Fibroblast of lung (primary cell): ENCODE data around the gene RHEB. TPM values are rescaled to one million over a fixed set of nuclear protein-coding genes. Genes with fewer than 3 reads are reported as not detected.

Experiments
- DNase-seq, 2 donors: peaks; one replicate each; pipeline versions ENCODE4 v3.0.0 to v3.0.0-alpha.2; 2010; ENCODE audit warnings: low read depth in 2 of 2
- H2AFZ ChIP-seq: 2 replicates; pipeline ENCODE4 v1.5.1; 2012; ENCODE audit warnings: low read length, control low read depth, inconsistent platforms
- H3K27ac ChIP-seq: 2 replicates; pipeline ENCODE4 v1.5.1; 2011; ENCODE audit warnings: low read length, control low read depth; ENCODE audit not compliant: insufficient read depth
- H3K27me3 ChIP-seq: 2 replicates; pipeline ENCODE4 v1.5.1; 2011; ENCODE audit warnings: mild to moderate bottlenecking, low read length; ENCODE audit not compliant: control insufficient read depth, insufficient read depth
- H3K36me3 ChIP-seq: 2 replicates; pipeline ENCODE4 v1.5.1; 2011; ENCODE audit warnings: low read length; ENCODE audit not compliant: control insufficient read depth, insufficient read depth
- H3K4me1 ChIP-seq: 2 replicates; pipeline ENCODE4 v1.5.1; 2011; ENCODE audit warnings: low read length; ENCODE audit not compliant: control insufficient read depth, insufficient read depth; ENCODE audit errors: extremely low read depth
- H3K4me2 ChIP-seq: 2 replicates; pipeline ENCODE4 v1.5.1; 2011; ENCODE audit warnings: low read length, control low read depth; ENCODE audit not compliant: insufficient read depth; ENCODE audit errors: extremely low read depth
- H3K4me3 ChIP-seq, 4 experiments: fragments of 200-600 bp in 1 of 4; sonication (generic) in 1 of 4; replicated peaks in 1 of 4; 2 replicates each; pipeline ENCODE4 v1.5.1; 2011 to 2016; ENCODE audit warnings: low read length in 4 of 4, low read depth in 3 of 4, mild to moderate bottlenecking in 3 of 4, control low read depth in 2 of 4, inconsistent platforms in 1 of 4, mixed read lengths in 1 of 4; ENCODE audit not compliant: insufficient read depth in 1 of 4; ENCODE audit errors: control extremely low read depth in 1 of 4
- H3K79me2 ChIP-seq: 2 replicates; pipeline ENCODE4 v1.5.1; 2012; ENCODE audit warnings: mild to moderate bottlenecking, low read length, inconsistent platforms; ENCODE audit not compliant: control insufficient read depth, insufficient read depth
- H3K9ac ChIP-seq: 2 replicates; pipeline ENCODE4 v1.5.1; 2011; ENCODE audit warnings: mild to moderate bottlenecking, low read length, control low read depth; ENCODE audit not compliant: insufficient read depth
- H3K9me3 ChIP-seq: 2 replicates; pipeline ENCODE4 v1.5.1; 2012; ENCODE audit warnings: low read depth, low read length; ENCODE audit not compliant: control insufficient read depth, insufficient read depth
- H4K20me1 ChIP-seq: 2 replicates; pipeline ENCODE4 v1.5.1; 2011; ENCODE audit warnings: low read length; ENCODE audit not compliant: control insufficient read depth, insufficient read depth; ENCODE audit errors: extremely low read depth
- EZH2 ChIP-seq: IDR thresholded peaks from 2 replicates; pipeline ENCODE4 v1.5.1; 2012; ENCODE audit warnings: low read length, control low read depth, mild to moderate bottlenecking; ENCODE audit errors: missing control alignments
- polyA plus RNA-seq, 2 donors: library from polyadenylated mRNA; depleted of rRNA in 1 of 2; stranded (reverse) in 1 of 2; unstranded in 1 of 2; fragments of >200 nt; gene quantifications; 2 replicates each; pipeline ENCODE4 v1.2.1, GENCODE V29; 2011 to 2012; ENCODE audit warnings: missing spikeins in 1 of 2
- total RNA-seq: library from RNA; depleted of rRNA; stranded (reverse); fragments of >200 nt; gene quantifications from 2 replicates; pipeline ENCODE4 v1.2.1, GENCODE V29; 2014
- TF ChIP-seq, protein P1 (sequence below), 2 donors: IDR thresholded peaks in 1 of 2; conservative IDR thresholded peaks in 1 of 2; 1 replicate in 1 of 2; 2 replicates in 1 of 2; pipeline ENCODE4 v1.5.1; 2011 to 2012; ENCODE audit warnings: low read length in 2 of 2, control low read depth in 1 of 2, inconsistent platforms in 1 of 2, low read depth in 1 of 2, mild to moderate bottlenecking in 1 of 2

RHEB gene
- total and polyA plus RNA-seq, 2 donors (not counting 1 experiment from before 2014, with no cell fraction given), result 81.4 to 135 TPM

GRCh38 chr7:151493083-151493482 is 26.6 kb downstream of the RHEB start:
- no peak overlapping the region for H2AFZ ChIP-seq
- no peaks in the 10 kb centered on the region for H4K20me1 ChIP-seq
- DNase-seq, result no peak
- H3K79me2 ChIP-seq, result peaks cover 73% of the 10 kb centered on the region
- H3K4me2 ChIP-seq, result no peak overlapping the region
- no peak overlapping the region for H3K27ac ChIP-seq
- H3K36me3 ChIP-seq, result no peaks in the 10 kb centered on the region
- no peak overlapping the region for H3K4me3 ChIP-seq
- TF ChIP-seq, protein P1, sequence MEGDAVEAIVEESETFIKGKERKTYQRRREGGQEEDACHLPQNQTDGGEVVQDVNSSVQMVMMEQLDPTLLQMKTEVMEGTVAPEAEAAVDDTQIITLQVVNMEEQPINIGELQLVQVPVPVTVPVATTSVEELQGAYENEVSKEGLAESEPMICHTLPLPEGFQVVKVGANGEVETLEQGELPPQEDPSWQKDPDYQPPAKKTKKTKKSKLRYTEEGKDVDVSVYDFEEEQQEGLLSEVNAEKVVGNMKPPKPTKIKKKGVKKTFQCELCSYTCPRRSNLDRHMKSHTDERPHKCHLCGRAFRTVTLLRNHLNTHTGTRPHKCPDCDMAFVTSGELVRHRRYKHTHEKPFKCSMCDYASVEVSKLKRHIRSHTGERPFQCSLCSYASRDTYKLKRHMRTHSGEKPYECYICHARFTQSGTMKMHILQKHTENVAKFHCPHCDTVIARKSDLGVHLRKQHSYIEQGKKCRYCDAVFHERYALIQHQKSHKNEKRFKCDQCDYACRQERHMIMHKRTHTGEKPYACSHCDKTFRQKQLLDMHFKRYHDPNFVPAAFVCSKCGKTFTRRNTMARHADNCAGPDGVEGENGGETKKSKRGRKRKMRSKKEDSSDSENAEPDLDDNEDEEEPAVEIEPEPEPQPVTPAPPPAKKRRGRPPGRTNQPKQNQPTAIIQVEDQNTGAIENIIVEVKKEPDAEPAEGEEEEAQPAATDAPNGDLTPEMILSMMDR (conservative IDR thresholded peaks at IDR 0.05 in 1 of 2, IDR thresholded peaks at IDR 0.05 in 1 of 2; ENCODE audit: low read depth in 1 of 2, low read length in 2 of 2), result no peak
- H3K9me3 ChIP-seq, result no peaks in the 10 kb centered on the region
- no peak overlapping the region for H3K9ac ChIP-seq
- H3K4me1 ChIP-seq, result peaks cover 3% of the 10 kb centered on the region
- H3K27me3 ChIP-seq, result no peaks in the 10 kb centered on the region

GRCh38 chr7:151491859-151492258 is 27.8 kb downstream of the RHEB start:
- TF ChIP-seq EZH2, result no peak
- Histone ChIP-seq H3K4me2 (no peak overlapping the region), H3K27me3 (no peaks in the 10 kb centered on the region), H3K9ac (no peak overlapping the region), H4K20me1 (no peaks in the 10 kb centered on the region), H3K4me1 (peaks cover 3% of the 10 kb centered on the region), H3K79me2 (peaks cover 60% of the 10 kb centered on the region), H3K4me3 (no peak overlapping the region), H3K36me3 (no peaks in the 10 kb centered on the region), H3K9me3 (no peaks in the 10 kb centered on the region), H3K27ac (peak overlapping the region; percentile 45), H2AFZ (no peak overlapping the region)
- DNase-seq, result peak; percentile 87 to 94

DNA sequence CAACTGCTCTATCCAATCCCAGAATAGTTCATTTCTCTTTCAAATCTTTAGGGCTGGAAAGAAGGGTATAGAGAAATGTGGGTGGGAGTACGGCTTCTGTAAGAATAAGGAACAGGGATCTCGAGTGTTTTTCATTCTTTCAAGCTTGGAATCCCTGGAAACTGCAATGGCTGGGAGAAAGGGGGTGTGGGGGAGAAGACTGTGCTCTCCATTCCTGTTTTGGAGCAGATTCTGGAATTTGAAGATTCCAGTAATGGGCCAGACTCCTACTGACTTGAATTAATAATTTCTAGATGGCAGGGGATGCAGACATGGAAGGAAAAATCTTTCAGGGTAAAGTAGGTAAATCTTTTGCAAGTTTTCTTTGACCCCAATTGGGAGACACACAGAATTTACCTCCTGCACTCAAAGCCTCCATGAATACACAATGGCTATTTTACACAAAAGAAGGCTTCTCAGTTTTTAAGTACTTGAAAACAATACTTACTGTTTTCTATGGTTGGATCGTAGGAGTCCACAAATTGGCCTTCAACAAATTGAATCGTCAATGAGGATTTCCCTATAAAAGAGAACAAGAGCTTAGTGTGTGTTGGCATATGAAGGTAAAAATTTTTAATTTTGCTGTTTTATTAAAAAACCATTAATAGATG is 29.1 kb downstream of the RHEB start:
- peak in 1 of 2 donors; percentile 23 for DNase-seq
- Histone ChIP-seq H4K20me1 (no peaks in the 10 kb centered on the region), H2AFZ (no peak overlapping the region), H3K4me2 (no peak overlapping the region), H3K27me3 (no peaks in the 10 kb centered on the region), H3K4me3 (no peak overlapping the region), H3K79me2 (peaks cover 54% of the 10 kb centered on the region), H3K9ac (no peak overlapping the region), H3K4me1 (peaks cover 3% of the 10 kb centered on the region), H3K27ac (no peak overlapping the region), H3K9me3 (no peaks in the 10 kb centered on the region), H3K36me3 (no peaks in the 10 kb centered on the region)
- no peak for TF ChIP-seq EZH2
- TF ChIP-seq, protein P1 (conservative IDR thresholded peaks at IDR 0.05 in 1 of 2, IDR thresholded peaks at IDR 0.05 in 1 of 2; ENCODE audit: low read depth in 1 of 2, low read length in 2 of 2), result no peak
